T-helper 2 cell treated with Interferon-gamma antibody and Interleukin-4, amounts not matched to agents 5 μg/mL and 100 μg/mL, for 36 hours (primary cell): Measurements from ENCODE around the gene GFI1.

ENCODE experiments used
- DNase-seq: peaks from one replicate; pipeline ENCODE4 v3.0.0; 2021; ENCODE audit warnings: low spot score
- H3K27ac Mint-ChIP-seq: one replicate; pipeline ENCODE4 v1.8.0; 2021; ENCODE audit warnings: mild to moderate bottlenecking, mixed read lengths
- H3K27me3 Mint-ChIP-seq: one replicate; pipeline ENCODE4 v1.8.0; 2021; ENCODE audit warnings: low read depth, mixed read lengths
- H3K36me3 Mint-ChIP-seq: one replicate; pipeline ENCODE4 v1.8.0; 2021; ENCODE audit warnings: low read depth, mixed read lengths
- H3K4me1 Mint-ChIP-seq: one replicate; pipeline ENCODE4 v1.8.0; 2021; ENCODE audit warnings: low read depth, mixed read lengths
- H3K4me3 Mint-ChIP-seq: one replicate; pipeline ENCODE4 v1.8.0; 2022; ENCODE audit warnings: mild to moderate bottlenecking, moderate library complexity, mixed read lengths
- H3K9me3 Mint-ChIP-seq: one replicate; pipeline ENCODE4 v1.8.0; 2021; ENCODE audit warnings: mixed read lengths

Gene GFI1

DNA sequence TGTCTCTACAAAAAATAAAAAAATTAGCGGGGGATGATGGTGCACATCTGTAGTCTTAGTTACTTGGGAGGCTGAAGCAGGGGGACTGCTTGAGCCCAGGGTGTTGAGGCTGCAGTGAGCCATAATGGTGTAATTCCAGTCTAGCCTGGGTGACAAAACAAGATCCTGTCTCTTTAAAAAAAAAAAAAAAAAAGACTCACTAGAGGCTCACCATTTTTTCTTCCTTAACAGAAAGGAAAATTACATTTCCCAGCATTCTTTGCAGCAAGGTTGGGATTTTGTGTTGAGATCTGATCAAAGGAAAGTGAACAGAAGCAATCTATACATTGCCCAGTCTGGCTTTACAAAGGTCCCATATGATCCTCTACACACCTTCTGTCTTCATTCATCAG is 21.5 kb downstream of the GFI1 start:
- Mint-ChIP-seq H3K9me3 (no peaks in the 10 kb centered on the region), H3K27me3 (no peaks in the 10 kb centered on the region), H3K27ac (peak overlapping the region; percentile 77), H3K4me3 (peak overlapping the region; percentile 29), H3K36me3 (peaks cover 31% of the 10 kb centered on the region), H3K4me1 (peaks cover 67% of the 10 kb centered on the region)
- DNase-seq = no peak

DNA sequence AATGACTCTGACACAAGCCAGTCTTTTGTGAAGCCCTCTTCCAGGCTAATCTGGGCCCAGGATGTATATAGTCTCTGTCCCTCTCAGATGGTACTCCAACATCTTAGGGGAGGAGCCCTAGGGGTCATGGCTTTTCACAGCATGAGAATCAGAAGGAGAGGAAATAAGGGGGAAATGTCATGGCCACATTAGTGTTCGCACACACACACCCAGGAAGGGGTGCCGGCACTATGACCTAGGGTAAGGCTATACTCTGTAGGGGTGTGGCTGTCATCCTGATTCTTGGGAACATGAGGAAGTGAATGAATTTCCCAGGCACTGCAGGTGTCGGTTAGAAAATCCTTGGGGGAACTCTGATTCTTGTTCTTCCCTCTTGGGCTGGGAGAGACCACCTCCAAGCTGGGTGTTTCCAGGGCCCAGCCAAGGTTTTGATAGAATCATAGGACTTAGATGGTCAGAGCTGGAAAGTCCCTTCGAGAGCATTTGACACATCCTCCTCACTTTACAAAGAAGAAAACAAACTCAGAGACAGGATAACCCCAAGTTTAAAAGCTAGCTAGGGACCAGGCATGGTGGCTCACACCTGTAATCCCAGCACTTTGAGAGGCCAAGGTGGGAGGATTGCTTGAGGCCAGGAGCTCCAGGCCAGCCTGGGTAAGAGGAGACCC is 22.0 kb downstream of the GFI1 start:
- H3K4me1 Mint-ChIP-seq = peaks cover 66% of the 10 kb centered on the region
- no peaks in the 10 kb centered on the region for H3K27me3 Mint-ChIP-seq
- H3K27ac Mint-ChIP-seq = peak overlapping the region; percentile 77
- H3K4me3 Mint-ChIP-seq = peak overlapping the region; percentile 29
- H3K36me3 Mint-ChIP-seq = peaks cover 27% of the 10 kb centered on the region
- no peak for DNase-seq
- no peaks in the 10 kb centered on the region for H3K9me3 Mint-ChIP-seq

DNA sequence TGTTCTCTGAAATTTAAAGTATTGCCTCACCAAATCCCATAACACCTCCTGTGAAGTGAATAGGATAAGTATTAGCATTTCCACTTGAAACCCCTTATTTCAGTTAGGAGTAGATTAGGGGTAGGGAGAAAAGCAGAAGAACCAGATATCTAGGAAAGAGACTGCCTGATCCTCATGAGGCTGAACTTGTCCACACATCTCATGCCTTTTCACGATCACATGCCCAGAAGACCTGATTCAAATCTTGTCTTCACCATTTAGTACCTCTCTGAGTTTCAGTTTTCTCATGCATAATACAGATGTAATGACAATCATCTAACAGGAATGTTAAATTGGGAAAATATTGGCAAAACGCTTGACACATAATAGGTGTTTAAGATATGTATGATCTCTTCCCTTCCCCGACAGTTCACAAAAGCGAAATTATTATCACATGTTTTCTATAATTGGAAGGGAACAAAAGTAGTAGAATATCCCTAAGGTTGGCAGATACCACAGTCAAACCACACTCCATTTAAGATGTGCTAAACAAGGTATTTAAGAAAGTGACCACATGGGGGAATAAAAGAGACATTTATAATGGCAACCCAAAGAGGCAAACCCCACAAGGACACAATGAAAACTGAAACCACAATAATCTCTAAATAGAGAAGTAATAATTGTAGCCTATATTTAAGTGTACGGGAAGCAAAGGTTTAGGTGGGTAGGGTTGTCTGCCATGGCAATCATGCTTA is 25.2 kb downstream of the GFI1 start:
- Mint-ChIP-seq H3K36me3 (peaks cover 14% of the 10 kb centered on the region), H3K4me3 (peak overlapping the region; percentile 24), H3K9me3 (no peaks in the 10 kb centered on the region), H3K4me1 (peaks cover 65% of the 10 kb centered on the region), H3K27ac (peak overlapping the region; percentile 9), H3K27me3 (no peaks in the 10 kb centered on the region)
- no peak for DNase-seq

DNA sequence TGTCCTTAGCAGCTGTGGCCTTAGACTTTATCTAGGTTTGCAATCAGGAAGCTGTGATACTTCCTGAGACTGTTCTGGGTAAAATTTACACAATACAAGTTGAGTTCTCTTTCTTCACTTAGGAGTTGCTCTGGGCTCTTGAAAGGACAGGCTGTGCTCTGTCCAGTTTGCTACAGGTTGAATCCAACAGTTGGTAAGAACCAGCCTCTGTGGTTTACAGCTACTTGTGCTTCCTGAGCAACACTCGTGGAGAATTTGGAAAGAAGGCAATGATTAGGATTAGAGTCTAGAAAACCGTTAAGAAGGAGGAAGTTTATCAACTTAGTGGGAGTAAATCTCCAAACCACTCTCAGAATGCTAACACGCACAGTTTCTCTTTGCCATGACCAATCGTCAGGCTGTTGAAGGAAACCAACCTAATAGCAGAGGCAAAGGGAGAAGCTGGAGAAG is 26.8 kb downstream of the GFI1 start:
- DNase-seq = no peak
- peaks cover 55% of the 10 kb centered on the region for H3K4me1 Mint-ChIP-seq
- no peaks in the 10 kb centered on the region for H3K9me3 Mint-ChIP-seq
- H3K27me3 Mint-ChIP-seq = no peaks in the 10 kb centered on the region
- peak overlapping the region; percentile 73 for H3K4me3 Mint-ChIP-seq
- peak overlapping the region; percentile 89 for H3K27ac Mint-ChIP-seq
- peaks cover 6% of the 10 kb centered on the region for H3K36me3 Mint-ChIP-seq

DNA sequence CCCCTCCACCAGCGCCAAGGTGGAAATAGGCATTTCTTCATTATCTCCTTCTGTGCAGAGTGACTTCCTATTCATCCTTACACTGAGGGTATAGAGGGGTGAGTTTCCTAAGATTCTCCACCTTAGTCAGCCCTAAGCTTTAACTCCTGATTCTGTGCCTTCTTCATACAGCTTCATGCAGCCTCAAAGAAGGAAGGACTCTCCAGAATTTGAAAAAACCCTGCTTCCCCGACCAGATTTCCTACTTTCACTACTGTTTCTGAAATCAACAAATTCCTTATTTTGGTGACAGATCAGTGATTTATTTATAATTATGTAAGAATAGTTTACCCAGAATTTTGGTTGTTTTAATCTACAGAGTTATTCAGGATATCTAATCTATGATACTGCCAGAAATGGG is 28.6 kb downstream of the GFI1 start:
- H3K27ac Mint-ChIP-seq = no peak overlapping the region

DNA sequence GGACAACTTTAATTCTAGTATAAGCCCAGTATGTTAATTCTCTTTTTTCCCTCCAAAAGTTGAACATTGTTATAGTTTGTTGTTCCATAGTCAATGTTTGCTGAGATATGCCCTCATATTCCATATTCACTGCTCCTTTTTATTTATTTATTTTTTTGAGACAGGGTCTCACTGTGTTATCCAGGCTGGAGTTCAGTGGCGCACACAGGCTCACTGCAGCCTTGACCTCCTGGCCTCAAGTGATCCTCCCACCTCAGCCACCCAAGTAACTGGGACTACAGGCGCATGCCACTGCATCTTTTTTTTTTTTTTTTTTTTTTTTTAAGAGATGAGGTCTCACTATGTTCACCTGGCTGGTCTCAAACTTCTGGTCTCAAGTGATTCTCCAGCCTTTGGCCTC is 38.7 kb downstream of the GFI1 start:
- peaks cover 26% of the 10 kb centered on the region for H3K4me1 Mint-ChIP-seq
- DNase-seq = no peak
- peaks cover 1% of the 10 kb centered on the region for H3K36me3 Mint-ChIP-seq
- H3K4me3 Mint-ChIP-seq = no peak overlapping the region
- no peak overlapping the region for H3K27ac Mint-ChIP-seq
- no peaks in the 10 kb centered on the region for H3K27me3 Mint-ChIP-seq
- H3K9me3 Mint-ChIP-seq = peaks cover 5% of the 10 kb centered on the region

More for the DNA sequence above, 28.6 kb downstream of the GFI1 start:
- DNase-seq = no peak
- H3K27me3 Mint-ChIP-seq = no peaks in the 10 kb centered on the region
- no peaks in the 10 kb centered on the region for H3K36me3 Mint-ChIP-seq
- H3K9me3 Mint-ChIP-seq = no peaks in the 10 kb centered on the region
- H3K4me3 Mint-ChIP-seq = no peak overlapping the region
- peaks cover 42% of the 10 kb centered on the region for H3K4me1 Mint-ChIP-seq

DNA sequence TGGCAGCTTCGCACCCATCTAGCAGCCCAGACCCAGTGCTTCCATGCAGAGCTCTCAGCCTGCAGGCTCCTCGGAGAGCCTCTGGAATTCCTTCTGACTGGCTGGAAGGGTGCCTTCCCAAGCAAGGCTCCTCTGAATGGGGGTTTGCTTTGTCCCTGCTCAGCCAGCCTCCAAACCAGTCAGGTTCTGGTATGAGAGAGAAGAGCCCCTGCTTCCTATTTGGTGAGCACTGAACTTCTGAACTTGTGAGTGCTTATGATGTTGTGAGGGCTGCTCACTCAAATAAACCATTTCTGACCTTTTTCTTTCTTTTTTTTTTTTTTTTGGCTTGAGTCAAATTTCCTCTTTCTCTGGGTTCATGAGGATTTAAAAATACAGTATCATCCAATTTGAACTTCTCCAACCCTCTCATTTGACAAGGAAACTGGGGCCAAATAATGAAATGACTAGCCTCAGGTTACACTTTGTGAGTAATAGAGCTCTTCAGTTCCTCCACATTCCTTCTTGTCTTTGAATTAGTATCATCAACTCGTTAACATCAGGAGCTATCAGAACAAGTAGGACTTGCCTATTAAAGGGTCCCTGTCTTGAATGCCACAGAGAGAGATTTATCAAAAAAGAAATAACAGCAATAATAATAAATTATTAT is 39.6 kb downstream of the GFI1 start:
- DNase-seq = no peak
- Mint-ChIP-seq H3K9me3 (peaks cover 5% of the 10 kb centered on the region), H3K4me1 (peaks cover 26% of the 10 kb centered on the region), H3K36me3 (peaks cover 1% of the 10 kb centered on the region), H3K27ac (no peak overlapping the region), H3K27me3 (no peaks in the 10 kb centered on the region), H3K4me3 (no peak overlapping the region)

DNA sequence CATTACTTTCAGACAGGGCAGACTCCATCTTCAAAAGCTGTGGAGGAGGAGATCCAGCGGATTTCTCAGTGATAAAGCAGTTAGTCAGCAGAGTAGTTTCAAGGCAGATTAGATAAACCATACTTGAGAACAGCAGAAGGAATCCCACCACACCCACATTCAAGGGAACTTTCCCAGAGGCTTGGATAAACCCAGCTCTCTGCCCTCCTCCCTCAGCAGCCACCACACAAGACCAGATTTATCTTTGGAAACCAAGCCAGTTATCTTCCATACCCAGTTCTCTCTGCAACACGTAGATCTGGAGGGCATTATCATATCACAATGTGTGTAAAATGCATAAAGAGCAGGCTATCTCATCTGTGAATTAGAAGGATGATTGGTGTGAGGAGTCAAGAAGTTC is 40.2 kb downstream of the GFI1 start:
- Mint-ChIP-seq H3K4me3 (no peak overlapping the region), H3K36me3 (peaks cover 1% of the 10 kb centered on the region), H3K9me3 (peaks cover 5% of the 10 kb centered on the region), H3K4me1 (peaks cover 26% of the 10 kb centered on the region), H3K27me3 (no peaks in the 10 kb centered on the region), H3K27ac (no peak overlapping the region)
- DNase-seq = no peak

DNA sequence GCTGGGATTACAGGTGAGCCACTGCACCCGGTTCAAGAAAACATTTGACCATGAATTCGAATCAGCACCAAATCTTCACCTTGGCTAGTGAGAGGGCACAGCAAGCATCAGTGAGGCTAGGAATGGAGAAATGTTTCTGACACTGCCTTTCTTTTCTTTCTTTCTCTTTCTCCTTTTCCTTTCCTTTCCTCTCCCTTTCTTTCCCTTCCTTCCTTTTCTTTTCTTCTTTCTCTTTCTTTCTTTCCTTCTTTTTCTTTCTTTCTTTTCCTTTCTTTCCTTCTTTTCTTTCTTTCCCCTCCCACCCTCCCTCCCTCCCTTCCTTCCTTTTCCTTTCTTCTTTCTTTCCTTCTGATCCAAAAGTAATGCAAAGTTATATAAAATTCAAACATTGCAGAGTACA is 40.9 kb downstream of the GFI1 start:
- no peak overlapping the region for H3K27ac Mint-ChIP-seq
- peaks cover 26% of the 10 kb centered on the region for H3K4me1 Mint-ChIP-seq
- H3K36me3 Mint-ChIP-seq = peaks cover 1% of the 10 kb centered on the region
- H3K4me3 Mint-ChIP-seq = no peak overlapping the region
- DNase-seq = no peak
- peaks cover 5% of the 10 kb centered on the region for H3K9me3 Mint-ChIP-seq
- H3K27me3 Mint-ChIP-seq = no peaks in the 10 kb centered on the region

DNA sequence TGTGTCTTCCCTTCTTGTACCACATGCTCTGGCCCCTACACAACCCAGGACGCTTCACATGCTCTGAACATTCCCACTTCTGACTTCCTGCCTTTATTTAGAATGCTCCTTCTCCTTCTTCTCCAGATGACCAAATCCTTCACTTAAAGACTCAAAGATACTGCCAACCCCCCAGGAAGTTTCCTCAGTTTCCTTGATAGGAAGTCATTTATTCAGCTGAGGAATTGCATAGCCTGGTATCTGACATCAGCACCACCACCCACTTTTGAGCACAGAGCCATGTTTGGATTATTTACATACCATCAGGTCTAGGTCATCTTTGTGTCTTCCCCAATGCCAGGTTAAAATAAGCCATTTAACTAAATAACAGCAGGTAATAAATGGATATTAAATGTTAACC is 42.4 kb downstream of the GFI1 start:
- H3K9me3 Mint-ChIP-seq = no peaks in the 10 kb centered on the region
- no peak overlapping the region for H3K27ac Mint-ChIP-seq
- peaks cover 26% of the 10 kb centered on the region for H3K4me1 Mint-ChIP-seq
- no peak for DNase-seq
- H3K4me3 Mint-ChIP-seq = no peak overlapping the region
- no peaks in the 10 kb centered on the region for H3K27me3 Mint-ChIP-seq
- H3K36me3 Mint-ChIP-seq = no peaks in the 10 kb centered on the region

DNA sequence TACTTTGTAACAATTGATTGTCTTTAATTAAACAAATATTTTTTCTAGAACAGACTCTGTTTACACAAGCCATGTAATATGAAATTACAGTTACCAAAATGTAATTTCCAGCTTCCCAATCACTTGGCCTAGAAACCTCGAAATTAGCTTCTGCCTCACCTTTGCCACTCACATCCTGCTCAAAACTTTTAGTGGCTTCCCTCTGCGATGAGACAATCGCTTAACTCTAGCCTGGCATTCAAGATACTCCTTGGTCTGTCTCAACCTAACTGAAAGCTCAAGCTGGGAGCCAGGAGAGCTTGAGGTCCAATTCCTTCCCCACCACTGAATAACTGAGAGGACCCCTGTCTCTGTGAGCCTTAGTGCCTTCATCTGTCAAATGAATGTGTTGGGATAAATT is 42.8 kb downstream of the GFI1 start:
- H3K4me3 Mint-ChIP-seq = no peak overlapping the region
- H3K36me3 Mint-ChIP-seq = no peaks in the 10 kb centered on the region
- no peaks in the 10 kb centered on the region for H3K9me3 Mint-ChIP-seq
- DNase-seq = no peak
- no peaks in the 10 kb centered on the region for H3K27me3 Mint-ChIP-seq
- peaks cover 26% of the 10 kb centered on the region for H3K4me1 Mint-ChIP-seq
- H3K27ac Mint-ChIP-seq = no peak overlapping the region

DNA sequence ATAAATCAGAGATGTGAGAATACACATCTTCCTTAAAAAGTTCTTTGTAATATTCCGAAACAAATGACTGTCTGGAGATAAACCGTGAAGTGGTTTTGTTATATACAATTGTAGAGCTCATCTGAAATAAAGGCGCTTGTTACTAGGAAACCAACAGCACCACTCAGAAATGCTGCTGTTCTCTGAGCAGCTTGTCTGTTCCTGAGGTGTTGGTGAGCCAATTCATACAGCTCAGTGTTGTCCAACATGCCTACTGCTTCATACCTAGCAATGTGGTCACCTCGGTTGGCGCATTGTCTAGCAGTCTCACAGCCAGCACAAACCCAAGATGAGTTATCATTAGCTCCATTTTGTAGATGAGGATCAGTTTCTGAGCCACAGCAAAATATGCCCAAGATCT is 44.4 kb downstream of the GFI1 start:
- no peaks in the 10 kb centered on the region for H3K9me3 Mint-ChIP-seq
- H3K27me3 Mint-ChIP-seq = no peaks in the 10 kb centered on the region
- H3K4me3 Mint-ChIP-seq = no peak overlapping the region
- DNase-seq = no peak
- no peak overlapping the region for H3K27ac Mint-ChIP-seq
- no peaks in the 10 kb centered on the region for H3K36me3 Mint-ChIP-seq
- peaks cover 27% of the 10 kb centered on the region for H3K4me1 Mint-ChIP-seq

DNA sequence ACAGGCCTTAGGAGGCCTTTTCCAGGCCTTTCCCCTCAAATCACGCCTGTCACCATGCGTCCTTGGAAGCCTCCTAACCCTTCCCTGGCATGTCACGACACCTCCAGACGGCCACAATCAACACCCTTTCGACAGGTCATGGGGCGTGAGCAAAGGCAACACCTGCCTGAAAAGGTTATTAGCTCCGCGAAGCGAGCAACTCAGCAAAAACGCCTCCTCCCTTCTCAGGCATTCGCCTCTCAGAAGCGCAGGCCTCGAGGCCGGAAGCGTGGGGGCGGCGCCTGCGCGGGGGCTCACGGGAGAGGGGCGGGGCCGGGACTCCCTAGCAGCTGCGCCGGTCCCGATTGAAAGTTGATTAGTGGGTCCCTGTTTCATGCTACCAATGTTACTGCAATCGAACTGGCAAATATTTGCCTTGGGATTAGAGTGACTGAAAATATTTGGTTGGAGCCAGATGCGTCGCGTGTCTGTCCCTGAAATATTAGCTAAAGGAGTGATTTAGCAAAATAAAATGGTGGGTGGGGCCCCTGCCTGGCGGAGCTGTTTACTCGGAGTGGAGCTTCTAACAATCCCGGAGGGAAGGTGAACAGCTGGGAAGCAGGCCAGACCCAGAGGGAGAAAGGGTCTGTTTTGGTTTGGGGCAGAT is 44.9 kb downstream of the GFI1 start:
- no peaks in the 10 kb centered on the region for H3K27me3 Mint-ChIP-seq
- no peak for DNase-seq
- no peaks in the 10 kb centered on the region for H3K36me3 Mint-ChIP-seq
- peaks cover 24% of the 10 kb centered on the region for H3K4me1 Mint-ChIP-seq
- no peak overlapping the region for H3K27ac Mint-ChIP-seq
- no peaks in the 10 kb centered on the region for H3K9me3 Mint-ChIP-seq
- no peak overlapping the region for H3K4me3 Mint-ChIP-seq

DNA sequence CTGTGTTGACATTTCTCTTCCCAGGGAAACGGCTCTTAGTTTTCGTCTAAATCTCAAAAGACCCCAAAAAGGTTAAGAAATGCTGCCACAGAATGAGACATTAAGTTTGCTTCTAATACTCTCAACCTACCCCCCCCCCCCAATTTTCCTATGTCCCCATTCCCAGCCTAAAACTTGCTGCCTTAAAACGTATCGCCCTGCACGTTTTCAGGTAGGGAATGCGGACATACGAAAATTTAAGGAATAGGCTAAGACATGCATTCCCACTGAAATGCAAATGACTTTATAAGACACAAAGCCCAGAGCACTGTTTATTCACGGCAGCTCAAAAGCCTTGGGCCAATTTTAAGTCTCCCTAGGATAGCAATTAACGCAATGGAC is 45.4 kb downstream of the GFI1 start:
- Mint-ChIP-seq H3K27me3 (no peaks in the 10 kb centered on the region), H3K4me3 (no peak overlapping the region), H3K27ac (no peak overlapping the region), H3K36me3 (no peaks in the 10 kb centered on the region), H3K4me1 (peaks cover 20% of the 10 kb centered on the region), H3K9me3 (no peaks in the 10 kb centered on the region)
- DNase-seq = no peak
